HG03045 (cell line): ENCODE results near the gene GREB1L.

ENCODE experiments used
- ATAC-seq: cut with Tn5 transposase; IDR thresholded peaks from one replicate; pipeline ENCODE4 v1.9.1; 2021; ENCODE audit warnings: mild to moderate bottlenecking, moderate library complexity; ENCODE audit not compliant: unreplicated experiment

The GREB1L gene

DNA sequence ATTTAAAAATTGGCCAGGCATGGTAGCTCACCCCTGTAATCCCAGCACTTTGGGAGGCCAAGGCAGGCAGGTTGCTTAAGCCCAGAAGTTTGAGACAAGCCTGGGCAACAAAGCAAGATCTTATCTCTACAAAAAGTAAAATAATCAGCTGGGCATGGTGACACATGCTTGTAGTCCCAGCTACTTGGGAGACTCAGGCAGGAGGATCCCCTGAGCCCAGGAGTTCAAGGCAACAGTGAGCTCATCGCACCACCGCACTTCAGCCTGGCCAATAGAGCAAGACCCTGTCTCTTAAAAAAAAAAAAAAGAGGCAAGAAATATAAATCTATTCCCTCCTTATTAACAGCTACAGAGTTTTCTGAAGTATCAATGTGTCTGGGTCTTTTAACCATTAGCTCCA, 306.6 kb downstream of the GREB1L start:
- ATAC-seq, result no peak

DNA sequence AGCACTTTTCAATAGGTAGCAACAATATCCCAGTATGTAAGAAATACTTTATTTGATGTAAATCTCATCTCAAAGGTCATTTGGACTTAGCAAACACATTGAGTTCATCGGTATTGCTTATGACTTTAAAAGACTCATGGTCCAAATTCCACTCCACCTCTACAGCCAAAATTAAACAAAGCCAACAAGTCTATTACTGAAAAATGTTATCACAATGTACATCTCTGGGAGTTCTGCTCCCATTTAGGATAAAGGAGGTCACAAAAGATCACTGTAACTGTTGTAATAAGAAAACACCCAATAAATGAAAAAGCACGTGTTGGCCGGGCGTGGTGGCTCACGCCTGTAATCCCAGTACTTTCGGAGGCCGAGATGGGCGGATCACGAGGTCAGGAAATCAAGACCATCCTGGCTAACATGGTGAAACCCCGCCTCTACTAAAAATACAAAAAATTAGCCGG, 308.5 kb downstream of the GREB1L start:
- no peak for ATAC-seq

DNA sequence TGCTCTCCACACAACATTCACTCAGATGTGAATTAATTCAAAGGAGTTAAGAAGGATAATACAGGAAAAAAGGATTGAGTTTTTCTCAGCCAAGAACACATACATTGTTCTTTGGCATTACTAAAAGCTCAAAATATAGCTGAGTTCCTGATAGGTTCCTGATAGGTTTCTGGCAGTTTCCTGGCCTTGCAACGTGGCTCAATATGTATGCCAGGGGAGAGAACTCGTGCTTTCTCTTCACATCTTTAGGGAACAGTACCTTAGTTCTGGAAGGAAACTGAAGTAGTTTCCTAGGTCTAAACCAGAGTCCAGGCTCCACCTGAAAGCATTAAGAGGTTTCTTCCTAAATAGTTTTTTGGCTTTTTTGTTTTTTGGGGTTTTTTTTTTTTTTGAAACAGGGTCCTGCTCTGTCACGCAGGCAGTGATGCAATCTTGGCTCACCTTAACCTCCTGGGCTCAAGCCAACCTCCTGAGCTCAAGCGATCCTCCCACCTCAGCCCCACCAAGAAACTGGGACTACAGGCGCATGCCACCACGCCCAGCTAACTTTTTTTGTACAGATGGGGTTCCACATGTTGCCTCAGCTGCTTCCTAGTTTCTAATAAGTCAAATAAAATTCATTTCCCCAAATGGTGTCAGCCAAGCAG, 315.7 kb downstream of the GREB1L start:
- no peak for ATAC-seq

DNA sequence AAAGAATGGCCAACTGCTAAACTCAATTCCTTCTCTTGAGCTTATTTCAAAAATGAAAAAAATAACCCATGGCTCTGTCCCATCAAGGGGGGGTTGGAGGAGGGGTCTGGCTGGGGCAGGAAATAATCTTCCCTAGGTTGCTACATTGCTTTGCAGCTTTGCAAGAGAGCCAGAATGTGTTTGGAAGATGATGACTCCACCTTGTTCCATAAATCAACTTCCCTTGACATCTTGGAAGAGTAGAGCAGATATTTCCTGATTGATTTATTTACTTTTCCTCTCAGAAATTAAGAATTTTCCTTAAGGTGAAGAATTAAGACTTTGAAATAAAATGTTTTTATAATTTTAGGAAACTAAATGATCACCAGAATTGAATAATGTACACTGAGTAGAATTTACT, 317.2 kb downstream of the GREB1L start:
- no peak for ATAC-seq

DNA sequence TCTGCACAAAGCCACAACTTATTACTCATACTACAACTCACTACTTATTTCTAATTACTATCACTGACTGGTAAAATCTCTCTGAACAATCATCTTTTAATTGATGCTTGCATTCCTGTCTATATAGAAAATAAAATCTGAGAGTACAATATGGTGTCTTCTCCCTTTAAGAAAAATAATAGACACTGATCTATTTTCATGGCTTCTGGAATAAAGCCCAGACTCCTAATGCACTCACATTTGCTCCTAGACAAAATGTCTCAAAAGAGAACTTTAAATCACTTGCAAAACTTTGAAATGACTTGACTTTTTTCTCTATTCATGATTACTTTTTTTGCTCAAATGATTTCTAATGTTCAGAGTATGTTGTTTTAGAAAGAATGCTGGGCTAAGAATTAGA, 329.7 kb downstream of the GREB1L start:
- no peak for ATAC-seq
